Upper lobe of left lung (tissue), 4 donors: Measurements from ENCODE around the gene LRRC26.

ENCODE experiments used
- CTCF ChIP-seq, 6 experiments: fragments of 450-650 bp in 4 of 6; fragments of 200-600 bp in 2 of 6; sonication (generic) in 2 of 6; IDR thresholded peaks; one replicate each; pipeline ENCODE4 v1.5.1; 2016 to 2019; ENCODE audit warnings: antibody characterized with exemption in 6 of 6
- EP300 ChIP-seq, 4 donors: sonication (generic); formaldehyde crosslinking; IDR thresholded peaks; one replicate each; pipeline ENCODE4 v1.5.1; 2017; ENCODE audit warnings: antibody characterized with exemption in 4 of 4, control low read depth in 2 of 4
- POLR2A ChIP-seq, 4 donors: fragments of 450-650 bp; IDR thresholded peaks; one replicate each; pipeline ENCODE4 v1.5.1; 2016 to 2017; ENCODE audit warnings: antibody characterized with exemption in 4 of 4, mild to moderate bottlenecking in 2 of 4
- POLR2AphosphoS5 ChIP-seq, 2 donors: sonication (generic); formaldehyde crosslinking; IDR thresholded peaks; one replicate each; pipeline ENCODE4 v1.5.1; 2017; ENCODE audit warnings: antibody characterized with exemption in 2 of 2

GRCh38 chr9:137190315-137190856, 20.5 kb upstream of the LRRC26 start:
- no peak for TF ChIP-seq CTCF (IDR thresholded peaks at IDR 0.05)
- no peak for TF ChIP-seq EP300 (IDR thresholded peaks at IDR 0.05)
- no peak for TF ChIP-seq POLR2AphosphoS5 (IDR thresholded peaks at IDR 0.05)
- no peak for TF ChIP-seq POLR2A (IDR thresholded peaks at IDR 0.05)
